ENCODE data around the gene PSMB5. TPM values are rescaled to one million over a fixed set of nuclear protein-coding genes. Genes with fewer than 3 reads are reported as not detected.

PSMB5 gene
- total RNA-seq, 4 donors from 2014 or later, result 135 to 155 (median 145) TPM

DNA sequence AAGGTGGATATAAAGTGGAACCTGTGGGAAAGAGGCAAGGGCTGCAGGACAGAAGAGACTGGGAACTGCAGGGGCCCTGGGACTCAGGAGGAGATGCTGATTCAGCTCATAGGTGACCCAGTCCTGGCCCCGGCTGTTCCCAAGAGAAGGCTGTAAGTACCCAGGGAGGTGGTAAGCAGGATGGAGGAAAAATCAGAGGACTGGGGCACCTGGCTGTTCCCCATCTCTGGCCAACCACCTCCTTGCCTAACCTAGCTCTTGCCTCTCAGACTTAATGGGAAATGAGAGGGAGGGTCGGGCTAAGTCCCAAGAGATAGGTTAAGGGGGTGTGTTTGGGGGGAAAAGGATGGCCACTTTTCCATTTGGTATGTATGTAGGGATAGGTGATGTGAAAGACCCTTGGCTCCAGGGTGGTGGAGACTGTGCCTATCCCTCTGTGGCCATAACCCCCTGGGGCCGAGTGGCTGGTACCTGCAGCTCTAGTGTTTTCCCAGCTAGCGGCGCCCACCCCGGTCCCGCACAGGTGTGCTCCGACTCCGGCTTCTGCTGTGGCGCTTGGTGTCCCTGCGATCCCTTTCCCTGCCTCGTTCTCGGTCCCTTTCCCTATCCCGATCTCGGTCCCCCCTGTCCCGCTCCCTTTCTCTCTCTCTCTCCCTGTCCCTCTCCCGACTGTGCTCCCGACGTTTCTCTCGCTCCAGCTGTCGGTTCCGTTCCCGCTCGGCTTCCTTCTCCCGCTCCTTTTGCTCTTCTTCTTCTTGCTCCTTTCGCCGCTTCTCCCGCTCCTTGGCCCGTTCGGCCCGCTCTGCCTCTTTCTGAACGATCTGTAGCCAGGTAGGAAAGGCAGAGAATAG is 24.2 kb upstream of the PSMB5 start:
- intact Hi-C loops (cut with DNase I), result loop anchor here (2.0 kb wide), 1 partner anchor 72 kb away; no protein-coding TSS in a partner anchor
- no peak overlapping the region for H3K4me3 ChIP-seq
- DNase-seq (ENCODE audit: extremely low spot score), result no peak
- WGBS, result 87% methylated on average over 32 of the region's 32 CpGs
- no peak overlapping the region for H3K27ac ChIP-seq (replicated peaks in 1 of 4)
- peaks cover 23 to 47% (median 42%) of the 10 kb centered on the region in 4 donors for H3K4me1 ChIP-seq
- TF ChIP-seq, protein P1, sequence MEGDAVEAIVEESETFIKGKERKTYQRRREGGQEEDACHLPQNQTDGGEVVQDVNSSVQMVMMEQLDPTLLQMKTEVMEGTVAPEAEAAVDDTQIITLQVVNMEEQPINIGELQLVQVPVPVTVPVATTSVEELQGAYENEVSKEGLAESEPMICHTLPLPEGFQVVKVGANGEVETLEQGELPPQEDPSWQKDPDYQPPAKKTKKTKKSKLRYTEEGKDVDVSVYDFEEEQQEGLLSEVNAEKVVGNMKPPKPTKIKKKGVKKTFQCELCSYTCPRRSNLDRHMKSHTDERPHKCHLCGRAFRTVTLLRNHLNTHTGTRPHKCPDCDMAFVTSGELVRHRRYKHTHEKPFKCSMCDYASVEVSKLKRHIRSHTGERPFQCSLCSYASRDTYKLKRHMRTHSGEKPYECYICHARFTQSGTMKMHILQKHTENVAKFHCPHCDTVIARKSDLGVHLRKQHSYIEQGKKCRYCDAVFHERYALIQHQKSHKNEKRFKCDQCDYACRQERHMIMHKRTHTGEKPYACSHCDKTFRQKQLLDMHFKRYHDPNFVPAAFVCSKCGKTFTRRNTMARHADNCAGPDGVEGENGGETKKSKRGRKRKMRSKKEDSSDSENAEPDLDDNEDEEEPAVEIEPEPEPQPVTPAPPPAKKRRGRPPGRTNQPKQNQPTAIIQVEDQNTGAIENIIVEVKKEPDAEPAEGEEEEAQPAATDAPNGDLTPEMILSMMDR (IDR thresholded peaks at IDR 0.05), result no peak
- TF ChIP-seq POLR2A (IDR thresholded peaks at IDR 0.05; ENCODE audit: low read depth), result no peak
- no peak for TF ChIP-seq EP300 (IDR thresholded peaks at IDR 0.05)
- TF ChIP-seq POLR2AphosphoS5 (IDR thresholded peaks at IDR 0.05), result no peak
- no peaks in the 10 kb centered on the region for H3K27me3 ChIP-seq
- H3K9me3 ChIP-seq, result no peaks in the 10 kb centered on the region
- H3K36me3 ChIP-seq, result peaks cover 40 to 57% (median 54%) of the 10 kb centered on the region in 4 donors

GRCh38 chr14:23057757-23058653 is 23.3 kb upstream of the PSMB5 start:
- peak; percentile 96 for DNase-seq (ENCODE audit: extremely low spot score)
- TF ChIP-seq EP300 (IDR thresholded peaks at IDR 0.05) (no peak), POLR2AphosphoS5 (IDR thresholded peaks at IDR 0.05) (peak; percentile 55 to 58), POLR2A (IDR thresholded peaks at IDR 0.05; ENCODE audit: low read depth) (no peak)
- TF ChIP-seq, protein P1 (IDR thresholded peaks at IDR 0.05), result peak in 2 of 3 experiments; percentile 92 to 96
- peaks cover 23 to 47% (median 42%) of the 10 kb centered on the region in 4 donors for H3K4me1 ChIP-seq
- H3K9me3 ChIP-seq, result no peaks in the 10 kb centered on the region
- intact Hi-C loops (cut with DNase I), result loop anchor here (2.0 kb wide), 1 partner anchor 71 kb away; no protein-coding TSS in a partner anchor
- peaks cover 31 to 49% (median 45%) of the 10 kb centered on the region in 4 donors for H3K36me3 ChIP-seq
- no peaks in the 10 kb centered on the region for H3K27me3 ChIP-seq
- under 1% methylated on average over 27 of the region's 51 CpGs for WGBS
- H3K27ac ChIP-seq (replicated peaks in 1 of 4), result peak overlapping the region; percentile 73 to 83 (median 81)
- H3K4me3 ChIP-seq, result peak overlapping the region; percentile 61 to 81 (median 76)

GRCh38 chr14:23056956-23057756 is 22.5 kb upstream of the PSMB5 start, which contains the start of gene CDH24:
CDH24 (minus strand) TSS chr14:23057520; CDS start chr14:23055733, 1,787 bp downstream.
- H3K27me3 ChIP-seq, result no peaks in the 10 kb centered on the region
- intact Hi-C loops (cut with DNase I), result no loop called here
- no peak for DNase-seq (ENCODE audit: extremely low spot score)
- TF ChIP-seq POLR2A (IDR thresholded peaks at IDR 0.05; ENCODE audit: low read depth) (no peak), POLR2AphosphoS5 (IDR thresholded peaks at IDR 0.05) (peak in 1 of 2 donors; percentile 20)
- no peaks in the 10 kb centered on the region for H3K9me3 ChIP-seq
- peaks cover 18 to 43% (median 36%) of the 10 kb centered on the region in 4 donors for H3K4me1 ChIP-seq
- H3K27ac ChIP-seq (replicated peaks in 1 of 4), result peak within 1 kb of the TSS; percentile 73 to 83 (median 81)
- H3K36me3 ChIP-seq, result peaks cover 28 to 40% (median 37%) of the 10 kb centered on the region in 4 donors
- 7% methylated on average over 16 of the region's 73 CpGs for WGBS
- H3K4me3 ChIP-seq, result peak within 1 kb of the TSS; percentile 61 to 81 (median 76)

DNA sequence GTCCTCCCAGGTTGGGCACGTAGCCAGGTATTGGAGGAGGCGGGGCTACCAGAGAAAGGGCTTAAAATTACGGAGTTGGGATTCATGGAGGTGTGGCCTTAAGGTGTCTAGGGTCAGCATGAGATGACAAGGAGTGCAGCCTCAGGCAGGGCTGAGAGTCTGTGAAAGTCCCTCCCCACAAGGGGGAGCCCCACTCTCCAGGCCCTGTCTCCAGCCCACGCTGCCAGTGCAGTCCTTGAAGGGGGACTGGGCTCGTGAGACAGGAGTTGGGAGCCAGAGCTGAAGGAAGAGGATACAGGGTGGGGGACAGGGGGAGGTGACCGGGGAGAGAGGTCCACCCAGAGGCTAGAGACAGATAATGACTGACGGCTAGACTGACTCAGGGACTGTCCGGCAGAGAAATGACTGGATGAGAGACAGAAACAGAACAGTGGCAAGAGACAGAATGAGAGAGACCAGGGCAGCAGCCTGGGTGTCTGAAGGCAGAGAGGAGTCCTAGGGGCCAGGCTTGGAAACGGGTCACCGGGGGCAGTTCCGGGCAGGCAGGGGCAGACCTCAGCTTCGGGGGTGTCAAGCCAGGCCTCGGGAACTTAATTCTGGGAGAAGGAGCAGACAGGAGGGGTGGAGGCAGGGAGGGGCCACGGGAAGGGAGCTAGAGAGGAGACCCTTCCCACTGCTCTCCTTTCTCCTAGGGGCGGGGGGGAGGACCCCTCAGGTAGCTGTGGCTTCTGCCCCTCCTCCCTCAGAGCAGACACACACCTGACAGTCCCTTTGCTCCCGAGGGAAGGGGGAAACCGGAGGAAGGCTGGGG is 21.6 kb upstream of the PSMB5 start:
- H3K4me3 ChIP-seq, result peak overlapping the region; percentile 61 to 81 (median 76)
- intact Hi-C loops (cut with DNase I), result no loop called here
- no peaks in the 10 kb centered on the region for H3K9me3 ChIP-seq
- WGBS, result 12% methylated on average over 17 of the region's 17 CpGs
- peaks cover 26 to 32% (median 29%) of the 10 kb centered on the region in 4 donors for H3K36me3 ChIP-seq
- no peak for DNase-seq (ENCODE audit: extremely low spot score)
- TF ChIP-seq POLR2AphosphoS5 (IDR thresholded peaks at IDR 0.05) (peak in 1 of 2 donors; percentile 28), POLR2A (IDR thresholded peaks at IDR 0.05; ENCODE audit: low read depth) (no peak)
- TF ChIP-seq, protein P1 (IDR thresholded peaks at IDR 0.05), result peak; percentile 56 to 78 (median 59)
- no peaks in the 10 kb centered on the region for H3K27me3 ChIP-seq
- H3K4me1 ChIP-seq, result peaks cover 12 to 35% (median 27%) of the 10 kb centered on the region in 4 donors
- H3K27ac ChIP-seq (replicated peaks in 1 of 4), result peak overlapping the region in 3 of 4 donors; percentile 8 to 82 (median 39)

Data from esophagus muscularis mucosa (tissue), 4 donors.